ENCODE measurements around the gene PSME3.
"Not testable (repeated sequence)": the region's sequence is repeated elsewhere in the genome, so short reads cannot be mapped to it uniquely, and the experiment has no call there.

Gene PSME3

GRCh38 chr17:42849451-42850181, 16.4 kb downstream of the PSME3 start:
- Mint-ChIP-seq H3K9me3 (no peaks in the 10 kb centered on the region), H3K27me3 (ENCODE audit: low read depth) (no peaks in the 10 kb centered on the region), H3K4me3 (no peak overlapping the region), H3K36me3 (ENCODE audit: low read depth) (peaks cover 2% of the 10 kb centered on the region), H3K27ac (no peak overlapping the region), H3K4me1 (ENCODE audit: low read depth) (peaks cover 6% of the 10 kb centered on the region)
- DNase-seq (ENCODE audit: low spot score), result no peak

GRCh38 chr17:42850954-42851353, 17.8 kb downstream of the PSME3 start, which contains the start of gene AOC3:
Gene AOC3, plus strand, starts transcription at chr17:42851199. Its CDS starts 145 bp downstream, at chr17:42851344.
- Mint-ChIP-seq H3K36me3 (ENCODE audit: low read depth) (no peaks in the 10 kb centered on the region), H3K27ac (no peak within 1 kb of the TSS), H3K4me1 (ENCODE audit: low read depth) (peaks cover 4% of the 10 kb centered on the region), H3K4me3 (no peak within 1 kb of the TSS), H3K9me3 (no peaks in the 10 kb centered on the region), H3K27me3 (ENCODE audit: low read depth) (no peaks in the 10 kb centered on the region)
- DNase-seq (ENCODE audit: low spot score), result no peak

- H3K36me3 Mint-ChIP-seq (ENCODE audit: low read depth); H3K9me3 Mint-ChIP-seq; H3K27me3 Mint-ChIP-seq (ENCODE audit: low read depth); DNase-seq (ENCODE audit: low spot score); H3K4me1 Mint-ChIP-seq (ENCODE audit: low read depth); H3K4me3 Mint-ChIP-seq; H3K27ac Mint-ChIP-seq: not testable (repeated sequence)
Observed at GRCh38 chr17:42851371-42852240, 18.4 kb downstream of the PSME3 start.

GRCh38 chr17:42852351-42852750, 19.2 kb downstream of the PSME3 start:
- Mint-ChIP-seq H3K4me3 (no peak overlapping the region), H3K9me3 (no peaks in the 10 kb centered on the region), H3K27ac (no peak overlapping the region), H3K36me3 (ENCODE audit: low read depth) (no peaks in the 10 kb centered on the region), H3K4me1 (ENCODE audit: low read depth) (peaks cover 4% of the 10 kb centered on the region), H3K27me3 (ENCODE audit: low read depth) (no peaks in the 10 kb centered on the region)
- no peak for DNase-seq (ENCODE audit: low spot score)

- no peak for DNase-seq (ENCODE audit: low spot score)
- H3K4me3 Mint-ChIP-seq, result no peak overlapping the region
- H3K27me3 Mint-ChIP-seq (ENCODE audit: low read depth), result no peaks in the 10 kb centered on the region
- H3K36me3 Mint-ChIP-seq (ENCODE audit: low read depth), result no peaks in the 10 kb centered on the region
- peaks cover 4% of the 10 kb centered on the region for H3K4me1 Mint-ChIP-seq (ENCODE audit: low read depth)
- H3K27ac Mint-ChIP-seq, result no peak overlapping the region
- H3K9me3 Mint-ChIP-seq, result no peaks in the 10 kb centered on the region
Observed at GRCh38 chr17:42853004-42853403, 19.8 kb downstream of the PSME3 start.

- Mint-ChIP-seq H3K4me3 (no peak overlapping the region), H3K27ac (no peak overlapping the region), H3K4me1 (ENCODE audit: low read depth) (peaks cover 4% of the 10 kb centered on the region), H3K27me3 (ENCODE audit: low read depth) (no peaks in the 10 kb centered on the region), H3K9me3 (no peaks in the 10 kb centered on the region), H3K36me3 (ENCODE audit: low read depth) (no peaks in the 10 kb centered on the region)
- DNase-seq (ENCODE audit: low spot score), result no peak
Observed at GRCh38 chr17:42853597-42853967, 20.4 kb downstream of the PSME3 start.

- H3K4me1 Mint-ChIP-seq (ENCODE audit: low read depth), result peaks cover 4% of the 10 kb centered on the region
- no peaks in the 10 kb centered on the region for H3K27me3 Mint-ChIP-seq (ENCODE audit: low read depth)
- no peak for DNase-seq (ENCODE audit: low spot score)
- no peak overlapping the region for H3K27ac Mint-ChIP-seq
- H3K36me3 Mint-ChIP-seq (ENCODE audit: low read depth), result no peaks in the 10 kb centered on the region
- H3K4me3 Mint-ChIP-seq, result no peak overlapping the region
- H3K9me3 Mint-ChIP-seq, result no peaks in the 10 kb centered on the region
Observed at GRCh38 chr17:42853968-42854790, 21.0 kb downstream of the PSME3 start.

GRCh38 chr17:42855048-42855596, 21.9 kb downstream of the PSME3 start:
- Mint-ChIP-seq H3K4me3 (no peak overlapping the region), H3K27me3 (ENCODE audit: low read depth) (no peaks in the 10 kb centered on the region), H3K9me3 (no peaks in the 10 kb centered on the region), H3K36me3 (ENCODE audit: low read depth) (no peaks in the 10 kb centered on the region), H3K27ac (no peak overlapping the region), H3K4me1 (ENCODE audit: low read depth) (peaks cover 2% of the 10 kb centered on the region)
- DNase-seq (ENCODE audit: low spot score), result no peak

GRCh38 chr17:42856093-42856492, 22.9 kb downstream of the PSME3 start:
- H3K4me3 Mint-ChIP-seq; H3K27me3 Mint-ChIP-seq (ENCODE audit: low read depth); H3K9me3 Mint-ChIP-seq; DNase-seq (ENCODE audit: low spot score); H3K4me1 Mint-ChIP-seq (ENCODE audit: low read depth); H3K36me3 Mint-ChIP-seq (ENCODE audit: low read depth); H3K27ac Mint-ChIP-seq: not testable (repeated sequence)

- not testable (repeated sequence) for H3K27ac Mint-ChIP-seq; H3K4me3 Mint-ChIP-seq; H3K9me3 Mint-ChIP-seq; H3K36me3 Mint-ChIP-seq (ENCODE audit: low read depth); H3K27me3 Mint-ChIP-seq (ENCODE audit: low read depth); DNase-seq (ENCODE audit: low spot score); H3K4me1 Mint-ChIP-seq (ENCODE audit: low read depth)
Observed at GRCh38 chr17:42856516-42856915, 23.3 kb downstream of the PSME3 start.

GRCh38 chr17:42857389-42857788, 24.2 kb downstream of the PSME3 start:
- no peak overlapping the region for H3K4me3 Mint-ChIP-seq
- no peak overlapping the region for H3K27ac Mint-ChIP-seq
- no peaks in the 10 kb centered on the region for H3K4me1 Mint-ChIP-seq (ENCODE audit: low read depth)
- no peaks in the 10 kb centered on the region for H3K27me3 Mint-ChIP-seq (ENCODE audit: low read depth)
- DNase-seq (ENCODE audit: low spot score), result no peak
- H3K36me3 Mint-ChIP-seq (ENCODE audit: low read depth), result no peaks in the 10 kb centered on the region
- no peaks in the 10 kb centered on the region for H3K9me3 Mint-ChIP-seq

GRCh38 chr17:42865638-42866094, 32.5 kb downstream of the PSME3 start:
- Mint-ChIP-seq H3K27me3 (ENCODE audit: low read depth) (peaks cover 5% of the 10 kb centered on the region), H3K36me3 (ENCODE audit: low read depth) (no peaks in the 10 kb centered on the region), H3K4me3 (no peak overlapping the region), H3K4me1 (ENCODE audit: low read depth) (no peaks in the 10 kb centered on the region), H3K9me3 (no peaks in the 10 kb centered on the region), H3K27ac (no peak overlapping the region)
- no peak for DNase-seq (ENCODE audit: low spot score)

- no peaks in the 10 kb centered on the region for H3K4me1 Mint-ChIP-seq (ENCODE audit: low read depth)
- no peak for DNase-seq (ENCODE audit: low spot score)
- no peaks in the 10 kb centered on the region for H3K36me3 Mint-ChIP-seq (ENCODE audit: low read depth)
- H3K27me3 Mint-ChIP-seq (ENCODE audit: low read depth), result peaks cover 5% of the 10 kb centered on the region
- H3K27ac Mint-ChIP-seq, result no peak overlapping the region
- no peak overlapping the region for H3K4me3 Mint-ChIP-seq
- no peaks in the 10 kb centered on the region for H3K9me3 Mint-ChIP-seq
Observed at GRCh38 chr17:42866216-42866615, 33.0 kb downstream of the PSME3 start.

Measured in T-helper 2 cell treated with Interferon-gamma antibody and Interleukin-4, amounts not matched to agents 5 μg/mL and 100 μg/mL, for 36 hours (primary cell).